Measurements from ENCODE around the gene NBPF1. TPM values are rescaled to one million over a fixed set of nuclear protein-coding genes. Genes with fewer than 3 reads are reported as not detected.
"Not testable (repeated sequence)": the region's sequence is repeated elsewhere in the genome, so short reads cannot be mapped to it uniquely, and the experiment has no call there.

NBPF1 gene
- total RNA-seq, 1 donor from 2014 or later: 58.9 TPM

- not testable (repeated sequence) for H3K27ac Mint-ChIP-seq (ENCODE audit: unreplicated experiment); DNase-seq (ENCODE audit: low spot score); H3K4me3 Mint-ChIP-seq (ENCODE audit: unreplicated experiment); H3K36me3 Mint-ChIP-seq (ENCODE audit: low read depth); H3K9me3 Mint-ChIP-seq (ENCODE audit: low read depth); H3K27me3 Mint-ChIP-seq (ENCODE audit: low read depth); H3K4me1 Mint-ChIP-seq (ENCODE audit: low read depth)
These were observed 48.0 kb downstream of the NBPF1 start for GRCh38 chr1:16565324-16565723.

- not testable (repeated sequence) for H3K4me3 Mint-ChIP-seq (ENCODE audit: unreplicated experiment); H3K4me1 Mint-ChIP-seq (ENCODE audit: low read depth); H3K9me3 Mint-ChIP-seq (ENCODE audit: low read depth); H3K27me3 Mint-ChIP-seq (ENCODE audit: low read depth); H3K36me3 Mint-ChIP-seq (ENCODE audit: low read depth); H3K27ac Mint-ChIP-seq (ENCODE audit: unreplicated experiment); DNase-seq (ENCODE audit: low spot score)
These were observed 52.3 kb downstream of the NBPF1 start for GRCh38 chr1:16561035-16561434.

- not testable (repeated sequence) for H3K27me3 Mint-ChIP-seq (ENCODE audit: low read depth); H3K36me3 Mint-ChIP-seq (ENCODE audit: low read depth); DNase-seq (ENCODE audit: low spot score); H3K4me1 Mint-ChIP-seq (ENCODE audit: low read depth); H3K4me3 Mint-ChIP-seq (ENCODE audit: unreplicated experiment); H3K9me3 Mint-ChIP-seq (ENCODE audit: low read depth); H3K27ac Mint-ChIP-seq (ENCODE audit: unreplicated experiment)
These were observed 52.9 kb downstream of the NBPF1 start for GRCh38 chr1:16560498-16560897.

GRCh38 chr1:16559688-16560087 lies 53.7 kb downstream of the NBPF1 start:
- not testable (repeated sequence) for H3K36me3 Mint-ChIP-seq (ENCODE audit: low read depth); H3K27ac Mint-ChIP-seq (ENCODE audit: unreplicated experiment); DNase-seq (ENCODE audit: low spot score); H3K27me3 Mint-ChIP-seq (ENCODE audit: low read depth); H3K9me3 Mint-ChIP-seq (ENCODE audit: low read depth); H3K4me3 Mint-ChIP-seq (ENCODE audit: unreplicated experiment); H3K4me1 Mint-ChIP-seq (ENCODE audit: low read depth)

GRCh38 chr1:16557034-16557433 lies 56.3 kb downstream of the NBPF1 start:
- not testable (repeated sequence) for H3K4me3 Mint-ChIP-seq (ENCODE audit: unreplicated experiment); H3K4me1 Mint-ChIP-seq (ENCODE audit: low read depth); H3K36me3 Mint-ChIP-seq (ENCODE audit: low read depth); H3K27ac Mint-ChIP-seq (ENCODE audit: unreplicated experiment); H3K27me3 Mint-ChIP-seq (ENCODE audit: low read depth); H3K9me3 Mint-ChIP-seq (ENCODE audit: low read depth); DNase-seq (ENCODE audit: low spot score)

GRCh38 chr1:16553244-16553643 lies 60.1 kb downstream of the NBPF1 start:
- not testable (repeated sequence) for H3K4me3 Mint-ChIP-seq (ENCODE audit: unreplicated experiment); DNase-seq (ENCODE audit: low spot score)

GRCh38 chr1:16550212-16550918 lies 63.0 kb downstream of the NBPF1 start:
- H3K27me3 Mint-ChIP-seq (ENCODE audit: low read depth); H3K4me1 Mint-ChIP-seq (ENCODE audit: low read depth); DNase-seq (ENCODE audit: low spot score); H3K27ac Mint-ChIP-seq (ENCODE audit: unreplicated experiment); H3K36me3 Mint-ChIP-seq (ENCODE audit: low read depth); H3K4me3 Mint-ChIP-seq (ENCODE audit: unreplicated experiment); H3K9me3 Mint-ChIP-seq (ENCODE audit: low read depth): not testable (repeated sequence)

More at GRCh38 chr1:16553244-16553643, 60.1 kb downstream of the NBPF1 start:
- H3K36me3 Mint-ChIP-seq (ENCODE audit: low read depth); H3K27me3 Mint-ChIP-seq (ENCODE audit: low read depth); H3K27ac Mint-ChIP-seq (ENCODE audit: unreplicated experiment); H3K9me3 Mint-ChIP-seq (ENCODE audit: low read depth); H3K4me1 Mint-ChIP-seq (ENCODE audit: low read depth): not testable (repeated sequence)

- not testable (repeated sequence) for H3K27me3 Mint-ChIP-seq (ENCODE audit: low read depth); H3K27ac Mint-ChIP-seq (ENCODE audit: unreplicated experiment); H3K4me3 Mint-ChIP-seq (ENCODE audit: unreplicated experiment); DNase-seq (ENCODE audit: low spot score); H3K36me3 Mint-ChIP-seq (ENCODE audit: low read depth); H3K4me1 Mint-ChIP-seq (ENCODE audit: low read depth); H3K9me3 Mint-ChIP-seq (ENCODE audit: low read depth)
These were observed 63.8 kb downstream of the NBPF1 start for GRCh38 chr1:16549545-16549944.

- H3K27ac Mint-ChIP-seq (ENCODE audit: unreplicated experiment); H3K36me3 Mint-ChIP-seq (ENCODE audit: low read depth); H3K4me1 Mint-ChIP-seq (ENCODE audit: low read depth); H3K4me3 Mint-ChIP-seq (ENCODE audit: unreplicated experiment); DNase-seq (ENCODE audit: low spot score); H3K9me3 Mint-ChIP-seq (ENCODE audit: low read depth); H3K27me3 Mint-ChIP-seq (ENCODE audit: low read depth): not testable (repeated sequence)
These were observed 65.7 kb downstream of the NBPF1 start for GRCh38 chr1:16547502-16548241.

GRCh38 chr1:16545682-16546095 lies 67.7 kb downstream of the NBPF1 start:
- H3K36me3 Mint-ChIP-seq (ENCODE audit: low read depth); H3K9me3 Mint-ChIP-seq (ENCODE audit: low read depth); H3K4me3 Mint-ChIP-seq (ENCODE audit: unreplicated experiment); H3K27me3 Mint-ChIP-seq (ENCODE audit: low read depth); H3K4me1 Mint-ChIP-seq (ENCODE audit: low read depth); H3K27ac Mint-ChIP-seq (ENCODE audit: unreplicated experiment); DNase-seq (ENCODE audit: low spot score): not testable (repeated sequence)

- H3K27me3 Mint-ChIP-seq (ENCODE audit: low read depth); DNase-seq (ENCODE audit: low spot score); H3K9me3 Mint-ChIP-seq (ENCODE audit: low read depth); H3K36me3 Mint-ChIP-seq (ENCODE audit: low read depth); H3K4me1 Mint-ChIP-seq (ENCODE audit: low read depth); H3K27ac Mint-ChIP-seq (ENCODE audit: unreplicated experiment); H3K4me3 Mint-ChIP-seq (ENCODE audit: unreplicated experiment): not testable (repeated sequence)
These were observed 72.9 kb downstream of the NBPF1 start for GRCh38 chr1:16540421-16540893.

- H3K4me3 Mint-ChIP-seq (ENCODE audit: unreplicated experiment); H3K27ac Mint-ChIP-seq (ENCODE audit: unreplicated experiment); DNase-seq (ENCODE audit: low spot score); H3K36me3 Mint-ChIP-seq (ENCODE audit: low read depth); H3K4me1 Mint-ChIP-seq (ENCODE audit: low read depth); H3K9me3 Mint-ChIP-seq (ENCODE audit: low read depth): not testable (repeated sequence)
- H3K27me3 Mint-ChIP-seq (ENCODE audit: low read depth): peaks cover 10% of the 10 kb centered on the region
These were observed 75.8 kb downstream of the NBPF1 start for GRCh38 chr1:16537528-16537927.

- H3K36me3 Mint-ChIP-seq (ENCODE audit: low read depth); H3K4me3 Mint-ChIP-seq (ENCODE audit: unreplicated experiment); H3K4me1 Mint-ChIP-seq (ENCODE audit: low read depth); H3K9me3 Mint-ChIP-seq (ENCODE audit: low read depth); DNase-seq (ENCODE audit: low spot score); H3K27ac Mint-ChIP-seq (ENCODE audit: unreplicated experiment): not testable (repeated sequence)
- H3K27me3 Mint-ChIP-seq (ENCODE audit: low read depth): peaks cover 15% of the 10 kb centered on the region
These were observed 76.6 kb downstream of the NBPF1 start for GRCh38 chr1:16536796-16537195.
